Skeletal muscle satellite cell (primary cell): Measurements from ENCODE around the gene TMEM170B.

Source experiments
- H3K27me3 ChIP-seq: 2 replicates; pipeline ENCODE4 v1.7.0; 2013; ENCODE audit warnings: low read length; ENCODE audit not compliant: control insufficient read depth, insufficient read depth
- H3K36me3 ChIP-seq: 2 replicates; pipeline ENCODE4 v1.7.0; 2013; ENCODE audit warnings: mild to moderate bottlenecking, control low read depth, low read length; ENCODE audit not compliant: insufficient read depth
- H3K4me1 ChIP-seq: 2 replicates; pipeline ENCODE4 v1.7.0; 2013; ENCODE audit warnings: low read length; ENCODE audit not compliant: control insufficient read depth, insufficient read depth
- H3K4me2 ChIP-seq: 2 replicates; pipeline ENCODE4 v1.7.0; 2013; ENCODE audit warnings: mild to moderate bottlenecking, low read length
- H3K4me3 ChIP-seq: 2 replicates; pipeline ENCODE4 v1.7.0; 2013; ENCODE audit warnings: low read length
- H3K9ac ChIP-seq: 2 replicates; pipeline ENCODE4 v1.7.0; 2013; ENCODE audit warnings: mild to moderate bottlenecking, low read depth, low read length, moderate library complexity
- H3K9me3 ChIP-seq: replicated peaks from 2 replicates; pipeline ENCODE4 v1.7.0; 2013; ENCODE audit warnings: mild to moderate bottlenecking, control low read depth, low read length

TMEM170B gene

GRCh38 chr6:11556309-11556708 lies 18.8 kb downstream of the TMEM170B start:
- no peak overlapping the region for H3K9ac ChIP-seq

GRCh38 chr6:11563793-11564192 lies 26.2 kb downstream of the TMEM170B start:
- Histone ChIP-seq H3K4me1 (no peaks in the 10 kb centered on the region), H3K27me3 (no peaks in the 10 kb centered on the region)

More at GRCh38 chr6:11556309-11556708, 18.8 kb downstream of the TMEM170B start:
- Histone ChIP-seq H3K9me3 (no peaks in the 10 kb centered on the region), H3K4me1 (no peaks in the 10 kb centered on the region), H3K36me3 (no peaks in the 10 kb centered on the region), H3K4me3 (no peak overlapping the region), H3K27me3 (no peaks in the 10 kb centered on the region), H3K4me2 (no peak overlapping the region)

GRCh38 chr6:11566609-11567008 lies 29.1 kb downstream of the TMEM170B start:
- Histone ChIP-seq H3K27me3 (no peaks in the 10 kb centered on the region), H3K4me1 (no peaks in the 10 kb centered on the region), H3K4me2 (no peak overlapping the region)

More at GRCh38 chr6:11563793-11564192, 26.2 kb downstream of the TMEM170B start:
- Histone ChIP-seq H3K36me3 (no peaks in the 10 kb centered on the region), H3K9ac (no peak overlapping the region), H3K9me3 (no peaks in the 10 kb centered on the region), H3K4me3 (no peak overlapping the region), H3K4me2 (no peak overlapping the region)

GRCh38 chr6:11571073-11571472 lies 33.5 kb downstream of the TMEM170B start:
- Histone ChIP-seq H3K4me3 (no peak overlapping the region), H3K36me3 (no peaks in the 10 kb centered on the region), H3K9me3 (no peaks in the 10 kb centered on the region), H3K4me1 (no peaks in the 10 kb centered on the region), H3K9ac (no peak overlapping the region), H3K4me2 (no peak overlapping the region), H3K27me3 (no peaks in the 10 kb centered on the region)

More at GRCh38 chr6:11566609-11567008, 29.1 kb downstream of the TMEM170B start:
- no peaks in the 10 kb centered on the region for H3K36me3 ChIP-seq
- no peak overlapping the region for H3K4me3 ChIP-seq
- H3K9me3 ChIP-seq, result no peaks in the 10 kb centered on the region
- no peak overlapping the region for H3K9ac ChIP-seq

GRCh38 chr6:11575408-11576033 lies 38.0 kb downstream of the TMEM170B start:
- no peaks in the 10 kb centered on the region for H3K36me3 ChIP-seq
- H3K4me2 ChIP-seq, result no peak overlapping the region
- no peaks in the 10 kb centered on the region for H3K4me1 ChIP-seq
- no peak overlapping the region for H3K9ac ChIP-seq
- H3K4me3 ChIP-seq, result no peak overlapping the region
- H3K9me3 ChIP-seq, result no peaks in the 10 kb centered on the region
- no peaks in the 10 kb centered on the region for H3K27me3 ChIP-seq

- Histone ChIP-seq H3K4me2 (no peak overlapping the region), H3K9ac (no peak overlapping the region), H3K27me3 (no peaks in the 10 kb centered on the region), H3K4me1 (peaks cover under 1% of the 10 kb centered on the region), H3K36me3 (no peaks in the 10 kb centered on the region), H3K9me3 (no peaks in the 10 kb centered on the region), H3K4me3 (no peak overlapping the region)
Observed at GRCh38 chr6:11580686-11581405, 43.3 kb downstream of the TMEM170B start.

- H3K4me1 ChIP-seq, result peaks cover 19% of the 10 kb centered on the region
- H3K9me3 ChIP-seq, result no peaks in the 10 kb centered on the region
- H3K36me3 ChIP-seq, result no peaks in the 10 kb centered on the region
- no peak overlapping the region for H3K4me2 ChIP-seq
- H3K27me3 ChIP-seq, result no peaks in the 10 kb centered on the region
- no peak overlapping the region for H3K4me3 ChIP-seq
- H3K9ac ChIP-seq, result no peak overlapping the region
Observed at GRCh38 chr6:11584244-11584643, 46.7 kb downstream of the TMEM170B start.

GRCh38 chr6:11585426-11586016 lies 48.0 kb downstream of the TMEM170B start:
- H3K9ac ChIP-seq, result peak overlapping the region; percentile 82
- no peaks in the 10 kb centered on the region for H3K27me3 ChIP-seq
- no peak overlapping the region for H3K4me3 ChIP-seq
- no peak overlapping the region for H3K4me2 ChIP-seq
- H3K36me3 ChIP-seq, result no peaks in the 10 kb centered on the region
- H3K4me1 ChIP-seq, result peaks cover 31% of the 10 kb centered on the region
- H3K9me3 ChIP-seq, result no peaks in the 10 kb centered on the region

GRCh38 chr6:11586117-11586516 lies 48.6 kb downstream of the TMEM170B start:
- peak overlapping the region; percentile 70 for H3K4me2 ChIP-seq
- peak overlapping the region; percentile 82 for H3K9ac ChIP-seq
- H3K27me3 ChIP-seq, result no peaks in the 10 kb centered on the region
- peaks cover 34% of the 10 kb centered on the region for H3K4me1 ChIP-seq
- H3K4me3 ChIP-seq, result peak overlapping the region; percentile 12
- no peaks in the 10 kb centered on the region for H3K36me3 ChIP-seq
- no peaks in the 10 kb centered on the region for H3K9me3 ChIP-seq

- no peaks in the 10 kb centered on the region for H3K36me3 ChIP-seq
- peak overlapping the region; percentile 70 for H3K4me2 ChIP-seq
- peak overlapping the region; percentile 46 for H3K4me3 ChIP-seq
- H3K9ac ChIP-seq, result peak overlapping the region; percentile 82
- H3K9me3 ChIP-seq, result no peaks in the 10 kb centered on the region
- no peaks in the 10 kb centered on the region for H3K27me3 ChIP-seq
- H3K4me1 ChIP-seq, result peaks cover 34% of the 10 kb centered on the region
Observed at GRCh38 chr6:11586536-11586935, 49.0 kb downstream of the TMEM170B start.

- Histone ChIP-seq H3K4me2 (peak overlapping the region; percentile 41), H3K36me3 (no peaks in the 10 kb centered on the region), H3K9ac (peak overlapping the region; percentile 86), H3K4me1 (peaks cover 50% of the 10 kb centered on the region), H3K4me3 (no peak overlapping the region), H3K27me3 (no peaks in the 10 kb centered on the region), H3K9me3 (no peaks in the 10 kb centered on the region)
Observed at GRCh38 chr6:11589261-11589660, 51.7 kb downstream of the TMEM170B start.
